GM10266 (cell line): ENCODE data around the gene STX2.

ENCODE experiments used
- DNase-seq: peaks from one replicate; pipeline ENCODE4 v3.0.0; 2012; ENCODE audit errors: extremely low spot score
- CTCF ChIP-seq: IDR thresholded peaks from 2 replicates; pipeline ENCODE4 v1.5.1; 2012; ENCODE audit warnings: mild to moderate bottlenecking, low read depth; ENCODE audit not compliant: control insufficient read depth, insufficient read depth; ENCODE audit errors: missing control alignments

The STX2 gene

DNA sequence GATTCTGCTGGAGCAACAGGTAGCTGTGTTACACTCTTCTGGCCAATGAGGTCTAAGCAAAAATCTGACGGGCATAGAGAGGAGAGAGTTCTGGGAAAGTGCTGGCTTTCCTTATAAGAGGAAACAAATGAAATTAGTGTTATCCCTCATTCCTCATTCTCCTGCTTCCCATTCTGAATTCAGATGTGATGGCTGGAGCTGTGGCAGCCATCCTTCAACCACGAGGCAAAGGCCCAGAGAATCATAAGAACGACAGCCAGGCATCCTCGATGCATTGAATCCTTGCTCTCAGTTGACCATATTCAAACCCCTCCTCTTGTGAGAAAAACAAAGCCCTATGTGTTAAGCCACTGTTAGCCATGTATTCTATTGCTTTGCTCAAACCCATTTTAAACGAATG, 95.4 kb downstream of the STX2 start:
- no peak for DNase-seq

DNA sequence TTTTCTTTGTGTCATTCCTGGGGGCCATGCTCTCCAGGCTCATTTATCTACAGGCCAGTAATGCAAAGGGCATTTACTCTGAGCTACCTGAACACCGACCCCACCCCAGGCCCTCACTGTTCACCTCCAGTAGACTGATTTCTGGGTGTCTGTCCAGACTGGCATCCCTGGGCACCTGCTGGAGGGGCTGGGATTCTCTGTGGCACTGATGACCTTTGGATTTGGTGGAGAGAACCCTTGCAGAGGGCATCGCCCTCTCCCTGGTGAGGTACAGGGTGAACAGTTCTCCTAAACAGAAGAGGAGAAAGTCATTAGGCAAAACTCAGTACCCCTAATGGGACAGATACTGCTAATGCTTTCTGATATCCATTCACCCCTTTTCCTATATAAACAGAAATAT, 95.9 kb downstream of the STX2 start:
- TF ChIP-seq CTCF, result no peak
- no peak for DNase-seq

More for the DNA sequence above, 95.4 kb downstream of the STX2 start:
- no peak for TF ChIP-seq CTCF

- DNase-seq, result no peak
- TF ChIP-seq CTCF, result no peak
These were observed 96.3 kb downstream of the STX2 start for GRCh38 chr12:130742716-130743115.

- TF ChIP-seq CTCF, result no peak
- no peak for DNase-seq
These were observed 96.9 kb downstream of the STX2 start for GRCh38 chr12:130742112-130742511.
